ENCODE data around the gene SRC.

SRC gene

DNA sequence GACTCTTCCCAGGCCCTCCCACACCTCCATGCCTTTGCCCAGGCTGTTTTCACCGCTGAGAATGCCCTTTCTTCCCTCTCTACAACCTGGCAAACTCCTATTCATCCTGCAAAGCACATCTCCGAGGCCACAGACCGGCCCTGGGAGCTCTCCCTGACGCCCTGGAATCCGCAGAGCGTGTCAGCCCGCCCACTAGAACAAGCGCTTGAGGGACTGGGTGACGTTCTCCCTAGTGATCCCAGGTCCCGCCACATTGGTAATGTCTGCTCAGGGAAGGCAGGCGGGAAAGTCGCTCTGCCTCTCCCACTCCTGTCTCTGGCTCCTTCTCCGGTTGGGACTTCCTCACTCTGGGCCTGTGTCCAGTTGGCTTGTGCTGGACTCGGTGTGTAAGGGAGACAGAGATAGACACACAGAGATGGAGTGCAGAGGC, 61.6 kb downstream of the SRC start:
- TF ChIP-seq, protein P1, sequence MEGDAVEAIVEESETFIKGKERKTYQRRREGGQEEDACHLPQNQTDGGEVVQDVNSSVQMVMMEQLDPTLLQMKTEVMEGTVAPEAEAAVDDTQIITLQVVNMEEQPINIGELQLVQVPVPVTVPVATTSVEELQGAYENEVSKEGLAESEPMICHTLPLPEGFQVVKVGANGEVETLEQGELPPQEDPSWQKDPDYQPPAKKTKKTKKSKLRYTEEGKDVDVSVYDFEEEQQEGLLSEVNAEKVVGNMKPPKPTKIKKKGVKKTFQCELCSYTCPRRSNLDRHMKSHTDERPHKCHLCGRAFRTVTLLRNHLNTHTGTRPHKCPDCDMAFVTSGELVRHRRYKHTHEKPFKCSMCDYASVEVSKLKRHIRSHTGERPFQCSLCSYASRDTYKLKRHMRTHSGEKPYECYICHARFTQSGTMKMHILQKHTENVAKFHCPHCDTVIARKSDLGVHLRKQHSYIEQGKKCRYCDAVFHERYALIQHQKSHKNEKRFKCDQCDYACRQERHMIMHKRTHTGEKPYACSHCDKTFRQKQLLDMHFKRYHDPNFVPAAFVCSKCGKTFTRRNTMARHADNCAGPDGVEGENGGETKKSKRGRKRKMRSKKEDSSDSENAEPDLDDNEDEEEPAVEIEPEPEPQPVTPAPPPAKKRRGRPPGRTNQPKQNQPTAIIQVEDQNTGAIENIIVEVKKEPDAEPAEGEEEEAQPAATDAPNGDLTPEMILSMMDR (IDR thresholded peaks at IDR 0.05; ENCODE audit: low read depth, low read length, missing control alignments), result no peak
- Histone ChIP-seq H3K27ac (no peak overlapping the region), H3K27me3 (replicated peaks) (peaks cover 20% of the 10 kb centered on the region), H3K36me3 (replicated peaks) (peaks cover 2% of the 10 kb centered on the region), H3K4me3 (ENCODE audit: low read depth, low read length) (no peak overlapping the region)
- no peak for DNase-seq
- in situ Hi-C loops (cut with HindIII; ENCODE audit: low pct_ligation_motif_present, low sequenced_read_pairs), result no loop called here

DNA sequence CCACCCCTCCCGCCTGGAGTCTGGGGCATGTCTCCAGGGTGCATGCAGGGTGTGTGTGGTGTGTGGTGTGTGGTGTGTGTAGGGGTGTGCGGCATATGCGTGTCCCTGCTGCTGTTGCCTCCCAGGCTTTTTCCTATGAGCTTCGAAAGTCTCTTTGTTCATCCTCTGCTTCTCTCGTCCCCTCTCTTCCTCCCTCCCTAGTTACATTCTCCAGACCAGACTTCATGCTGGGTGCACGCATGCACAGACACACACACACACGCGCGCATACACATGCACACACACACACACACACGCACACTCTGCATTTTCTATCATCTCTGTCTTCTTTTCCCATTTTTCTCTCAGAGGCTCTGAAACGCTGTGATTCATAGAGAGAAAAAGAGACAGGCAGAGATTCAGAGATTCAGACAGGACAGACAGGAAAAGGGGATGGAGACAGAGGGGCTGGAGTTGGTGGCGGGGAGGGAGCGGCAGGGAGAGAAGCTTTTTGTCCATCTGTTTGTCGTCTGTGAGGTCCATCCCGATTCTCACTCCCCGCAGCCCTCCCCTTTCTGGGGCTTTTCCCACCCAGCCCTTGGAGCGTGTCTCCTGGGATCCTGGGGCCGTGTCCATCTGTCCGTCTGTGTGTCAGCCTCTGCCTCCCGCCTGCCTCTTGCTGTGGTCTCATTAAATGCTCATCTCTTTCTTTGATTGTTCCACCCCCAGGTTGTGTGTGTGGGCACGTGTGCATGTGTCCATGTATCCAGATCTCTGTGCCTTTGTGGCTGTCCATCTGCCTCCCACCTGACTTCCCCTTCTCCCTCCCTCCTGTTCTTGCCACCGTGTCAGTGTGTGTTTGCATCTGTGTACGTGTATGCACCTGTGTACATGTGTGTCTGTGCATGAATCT, 62.6 kb downstream of the SRC start:
- no peak overlapping the region for H3K4me3 ChIP-seq (ENCODE audit: low read depth, low read length)
- in situ Hi-C loops (cut with HindIII; ENCODE audit: low pct_ligation_motif_present, low sequenced_read_pairs), result no loop called here
- no peak overlapping the region for H3K27ac ChIP-seq
- TF ChIP-seq, protein P1 (IDR thresholded peaks at IDR 0.05; ENCODE audit: low read depth, low read length, missing control alignments), result no peak
- DNase-seq, result no peak
- no peaks in the 10 kb centered on the region for H3K36me3 ChIP-seq (replicated peaks)
- H3K27me3 ChIP-seq (replicated peaks), result peaks cover 29% of the 10 kb centered on the region

DNA sequence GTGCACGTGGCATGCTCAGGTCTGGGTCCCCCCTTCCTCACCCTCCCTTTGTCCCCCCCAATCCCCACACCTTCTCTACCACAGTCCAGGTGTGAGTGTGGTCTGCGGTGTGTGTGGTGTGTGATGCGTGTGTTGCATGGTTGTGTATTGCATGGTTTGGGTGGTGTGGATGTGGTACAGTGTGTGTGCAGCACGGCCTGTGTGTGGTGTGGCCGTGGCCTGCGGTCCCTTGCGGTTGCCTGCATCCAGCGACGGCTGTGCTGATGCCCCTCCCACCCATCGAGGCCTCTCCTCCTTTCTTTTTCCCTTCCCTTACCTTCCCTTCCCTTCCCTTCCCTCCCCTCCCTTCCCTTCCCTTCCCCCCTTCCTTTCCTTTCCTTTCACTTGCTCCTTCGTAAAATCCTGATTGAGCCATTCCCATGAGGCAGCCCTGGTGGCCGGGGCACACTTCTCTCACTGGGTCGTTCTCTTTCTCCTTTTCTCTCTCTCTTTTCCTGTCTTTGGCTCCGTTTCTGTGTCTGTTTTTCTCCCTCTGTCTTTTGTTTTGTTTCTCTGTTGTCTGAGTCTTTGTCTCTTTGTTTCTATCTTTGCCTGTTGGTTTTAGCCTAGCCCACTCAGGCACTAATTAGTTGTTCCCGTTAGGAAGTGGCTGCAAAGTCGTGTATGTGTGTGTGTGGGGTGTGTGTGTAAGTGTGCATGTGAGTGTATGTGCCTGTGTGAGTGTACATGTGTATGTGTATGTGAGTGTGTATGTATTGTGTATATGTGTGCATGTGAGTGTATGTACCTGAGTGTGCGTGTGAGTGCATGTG, 65.7 kb downstream of the SRC start:
- peaks cover 47% of the 10 kb centered on the region for H3K27me3 ChIP-seq (replicated peaks)
- peak overlapping the region; percentile 9 for H3K4me3 ChIP-seq (ENCODE audit: low read depth, low read length)

DNA sequence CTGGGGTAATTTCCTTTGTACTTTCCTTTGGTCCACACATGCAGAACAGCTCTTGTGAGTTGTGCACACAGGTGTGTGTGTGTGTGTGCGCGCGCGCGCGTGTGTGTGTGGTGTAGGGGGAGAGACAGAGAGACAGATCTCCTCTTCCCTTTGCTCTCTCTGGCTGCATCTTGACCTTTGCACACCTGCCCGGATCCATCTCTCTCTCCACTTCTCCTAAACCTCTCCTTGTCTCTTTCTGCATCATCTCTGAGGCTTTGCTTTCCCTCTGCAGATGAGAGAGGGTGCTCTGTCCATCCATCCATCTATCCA, 67.0 kb downstream of the SRC start:
- TF ChIP-seq, protein P1 (IDR thresholded peaks at IDR 0.05; ENCODE audit: low read depth, low read length, missing control alignments), result no peak
- Histone ChIP-seq H3K4me3 (ENCODE audit: low read depth, low read length) (no peak overlapping the region), H3K27ac (no peak overlapping the region), H3K27me3 (replicated peaks) (peaks cover 45% of the 10 kb centered on the region), H3K36me3 (replicated peaks) (no peaks in the 10 kb centered on the region)
- no peak for DNase-seq
- in situ Hi-C loops (cut with HindIII; ENCODE audit: low pct_ligation_motif_present, low sequenced_read_pairs), result no loop called here

More for the DNA sequence above, 65.7 kb downstream of the SRC start:
- in situ Hi-C loops (cut with HindIII; ENCODE audit: low pct_ligation_motif_present, low sequenced_read_pairs), result no loop called here
- H3K36me3 ChIP-seq (replicated peaks), result no peaks in the 10 kb centered on the region
- H3K27ac ChIP-seq, result no peak overlapping the region
- DNase-seq, result no peak
- TF ChIP-seq, protein P1 (IDR thresholded peaks at IDR 0.05; ENCODE audit: low read depth, low read length, missing control alignments), result peak; percentile 18

DNA sequence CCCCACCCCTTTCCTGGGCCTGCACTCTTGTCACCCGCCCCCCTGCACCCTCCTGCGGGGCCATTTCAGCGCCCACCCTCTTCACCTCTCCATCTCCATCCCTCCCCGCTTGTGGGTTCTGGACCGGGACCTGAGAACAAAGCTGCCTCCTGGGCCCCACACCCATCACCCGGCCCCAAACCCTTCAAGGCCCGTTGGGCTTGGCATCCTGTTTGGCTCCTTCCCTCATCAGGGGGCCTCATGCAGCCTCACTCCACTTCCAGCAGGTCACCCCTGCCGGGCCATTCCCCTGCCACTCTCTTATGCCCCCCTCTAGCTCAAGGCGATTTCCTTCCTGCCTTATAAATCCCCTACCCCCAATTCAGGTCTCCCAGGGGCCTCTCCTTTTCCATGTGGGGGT, 67.4 kb downstream of the SRC start:
- DNase-seq, result no peak
- Histone ChIP-seq H3K36me3 (replicated peaks) (no peaks in the 10 kb centered on the region), H3K27me3 (replicated peaks) (peaks cover 45% of the 10 kb centered on the region)

More for the DNA sequence above, 67.4 kb downstream of the SRC start:
- TF ChIP-seq, protein P1 (IDR thresholded peaks at IDR 0.05; ENCODE audit: low read depth, low read length, missing control alignments), result no peak
- Histone ChIP-seq H3K27ac (no peak overlapping the region), H3K4me3 (ENCODE audit: low read depth, low read length) (no peak overlapping the region)
- in situ Hi-C loops (cut with HindIII; ENCODE audit: low pct_ligation_motif_present, low sequenced_read_pairs), result no loop called here

All from brain microvascular endothelial cell (primary cell).